Posterior cingulate gyrus (tissue), 11 donors: Measurements from ENCODE around the gene SCAND1.
A peak's percentile ranks its signal among the peaks of the same experiment; 100 is the strongest.
"Not testable (repeated sequence)": the region's sequence is repeated elsewhere in the genome, so short reads cannot be mapped to it uniquely, and the experiment has no call there.

Experiments used
- DNase-seq, 10 donors: peaks; one replicate each; pipeline versions ENCODE4 v3.0.0 to v3.0.0-alpha.2; 2020 to 2021; ENCODE audit warnings: mixed read lengths in 3 of 10
- intact Hi-C: fragments of 100-400 bp; cut with DNase I; formaldehyde crosslinking; loops from one replicate; pipeline ENCODE4 v1.15.1; 2023

The SCAND1 gene

DNA sequence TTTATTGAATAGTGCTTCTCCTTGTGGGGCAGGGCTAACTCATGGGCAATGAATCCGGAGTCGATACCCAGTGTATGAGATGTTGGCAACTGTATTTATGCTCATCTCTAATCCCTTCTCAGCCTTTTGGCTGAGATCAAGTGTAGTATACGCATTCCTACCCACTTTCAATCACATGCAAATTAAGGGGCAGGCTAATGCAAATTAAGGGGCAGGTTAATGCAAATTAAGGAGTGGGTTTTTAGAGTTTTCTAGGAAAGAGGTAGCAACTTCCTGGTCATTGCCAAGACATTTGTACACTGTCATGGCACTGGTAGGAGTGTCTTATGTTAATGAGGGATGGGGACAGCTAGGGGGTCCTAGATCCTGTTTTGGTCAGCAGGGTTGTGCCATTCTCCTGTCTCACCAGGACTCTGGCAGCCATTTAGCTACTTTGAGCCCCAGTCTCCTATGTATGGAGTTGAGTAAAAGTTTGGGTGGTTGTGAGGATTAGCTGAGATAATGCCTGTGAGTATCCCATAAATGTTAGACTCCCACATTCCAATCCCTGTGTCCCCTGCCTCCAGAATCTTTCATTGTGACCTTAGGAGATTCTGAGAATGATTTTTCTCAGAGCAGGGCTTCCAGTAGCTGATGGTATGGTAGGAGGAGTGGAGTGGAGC is 13.8 kb upstream of the SCAND1 start, which contains the start of gene CNBD2:
CNBD2 (plus strand) TSS at position 612 of the 662 bp plus-strand sequence. CDS start 173 bp downstream, outside the sequence.
- intact Hi-C loops: no loop called here
- no peak for DNase-seq

GRCh38 chr20:35963878-35964277 is 9.6 kb upstream of the SCAND1 start:
- intact Hi-C loops: no loop called here
- no peak for DNase-seq

DNA sequence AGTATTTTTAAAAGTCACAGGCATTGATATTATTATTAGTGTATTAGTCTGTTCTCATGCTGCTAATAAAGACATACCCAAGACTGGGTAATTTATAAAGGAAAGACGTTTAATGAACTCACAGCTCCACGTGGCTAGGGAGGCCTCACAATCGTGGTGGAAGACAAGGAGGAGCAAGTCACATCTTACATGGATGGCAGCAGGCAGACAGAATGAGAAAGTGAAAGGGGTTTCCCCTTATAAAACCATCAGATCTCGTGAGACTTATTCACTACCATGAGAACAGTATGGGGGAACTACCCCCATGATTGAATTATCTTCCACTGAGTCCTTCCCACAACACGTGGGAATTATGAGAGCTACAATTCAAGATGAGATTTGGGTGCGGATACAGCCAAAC is 5.0 kb upstream of the SCAND1 start:
- intact Hi-C loops: loop anchor here (10.0 kb wide), 1 partner anchor 106 kb away; no protein-coding TSS in a partner anchor
- DNase-seq: not testable (repeated sequence)

DNA sequence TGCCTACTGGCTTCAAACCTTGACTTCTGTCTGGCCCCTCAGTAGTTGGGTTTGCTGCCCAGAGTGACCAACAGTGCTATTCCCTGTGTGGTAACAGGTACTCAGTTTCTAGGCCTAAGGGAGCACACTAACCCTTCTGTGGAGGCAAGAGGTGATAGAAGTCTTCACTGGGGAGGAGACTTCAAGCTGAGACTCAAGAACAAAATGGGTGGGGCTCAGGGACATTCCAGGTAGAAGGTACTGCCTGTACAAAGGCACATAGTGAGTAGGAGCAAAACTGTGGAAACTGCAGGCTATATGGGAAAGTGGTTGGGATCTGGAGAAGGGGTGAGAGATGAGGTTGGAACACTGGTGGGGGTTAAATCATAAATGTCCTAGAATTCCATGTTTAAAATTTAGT is 2.3 kb upstream of the SCAND1 start:
- intact Hi-C loops: loop anchor here (10.0 kb wide), 1 partner anchor 108 kb away; no protein-coding TSS in a partner anchor
- DNase-seq: no peak

GRCh38 chr20:35954907-35955251 is 577 bp upstream of the SCAND1 start:
- intact Hi-C loops: loop anchor here (10.0 kb wide), 1 partner anchor 110 kb away; no protein-coding TSS in a partner anchor
- DNase-seq: no peak

- intact Hi-C loops: loop anchor here (10.0 kb wide), 1 partner anchor 111 kb away; no protein-coding TSS in a partner anchor
- DNase-seq: peak; percentile 24 to 90 (median 37)
Observed at GRCh38 chr20:35953387-35954199, 709 bp downstream of the SCAND1 start.

DNA sequence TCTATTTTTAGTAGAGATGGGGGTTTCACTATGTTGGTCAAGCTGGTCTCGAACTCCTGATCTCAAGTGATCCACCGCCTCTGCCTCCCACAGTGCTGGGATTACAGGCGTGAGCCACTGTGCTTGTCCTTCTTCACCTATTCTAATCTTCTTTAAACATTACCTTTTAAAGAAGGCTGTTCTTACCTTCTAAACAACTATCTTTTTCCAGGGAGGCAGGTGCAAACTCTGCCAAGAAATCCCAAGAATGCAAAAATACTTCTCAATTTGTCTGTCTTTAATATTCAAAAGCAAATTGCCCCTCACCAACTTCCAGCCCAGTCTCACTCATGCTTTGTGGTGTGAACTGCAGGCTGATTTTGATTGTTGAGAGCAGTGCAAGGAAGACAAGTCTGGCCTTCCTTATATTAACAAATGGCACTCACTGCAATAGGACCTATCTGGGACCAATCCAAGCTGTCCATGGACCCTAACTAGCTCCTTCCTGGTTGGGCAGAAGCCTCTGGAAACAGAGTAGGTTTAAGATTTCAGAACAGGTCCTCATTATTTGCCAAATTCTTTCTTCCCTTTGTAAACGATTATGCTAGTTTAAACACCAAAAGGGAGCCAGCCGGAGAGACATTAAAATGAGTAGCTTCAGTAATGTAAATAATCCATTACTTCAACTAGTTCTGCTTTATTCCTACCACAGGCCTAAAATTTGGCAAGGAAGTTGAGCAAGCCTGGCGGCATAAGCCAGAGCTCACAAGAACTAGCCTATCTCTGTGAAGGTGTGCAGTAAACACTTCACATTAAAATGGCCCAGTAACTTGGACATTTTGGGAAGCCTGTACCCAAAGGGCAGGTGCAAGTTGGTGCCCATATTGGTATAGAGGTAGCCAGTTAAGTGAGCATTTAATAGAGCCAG is 1.6 kb downstream of the SCAND1 start:
- intact Hi-C loops: loop anchor here (10.0 kb wide), 1 partner anchor 112 kb away; no protein-coding TSS in a partner anchor
- no peak for DNase-seq

GRCh38 chr20:35952080-35952479 is 2.2 kb downstream of the SCAND1 start:
- intact Hi-C loops: loop anchor here (10.0 kb wide), 1 partner anchor 113 kb away; no protein-coding TSS in a partner anchor
- not testable (repeated sequence) for DNase-seq

- no peak for DNase-seq
- intact Hi-C loops: loop anchor here (10.0 kb wide), 1 partner anchor 115 kb away; no protein-coding TSS in a partner anchor
Observed at GRCh38 chr20:35950093-35950492, 4.2 kb downstream of the SCAND1 start.

GRCh38 chr20:35947907-35948306 is 6.4 kb downstream of the SCAND1 start:
- intact Hi-C loops: no loop called here
- no peak for DNase-seq

DNA sequence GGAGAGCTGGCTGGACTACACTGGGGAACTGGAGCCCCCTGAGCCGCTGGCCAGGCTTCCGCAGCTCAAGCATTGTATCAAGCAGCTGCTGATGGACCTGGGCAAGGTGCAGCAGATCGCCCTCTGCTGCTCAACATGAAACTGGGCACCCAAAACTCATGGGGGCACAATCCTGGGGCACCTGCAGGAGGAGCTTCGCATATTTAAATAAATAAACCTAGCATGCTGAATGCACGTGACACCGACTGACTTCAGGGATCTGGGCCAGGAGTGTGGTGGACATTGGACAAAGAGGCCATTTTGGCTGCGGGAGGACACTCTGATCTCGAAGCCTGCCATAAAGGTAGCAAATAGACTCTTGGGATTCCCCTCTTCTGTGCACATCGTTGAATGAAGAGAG is 6.8 kb downstream of the SCAND1 start:
- no peak for DNase-seq
- intact Hi-C loops: no loop called here

DNA sequence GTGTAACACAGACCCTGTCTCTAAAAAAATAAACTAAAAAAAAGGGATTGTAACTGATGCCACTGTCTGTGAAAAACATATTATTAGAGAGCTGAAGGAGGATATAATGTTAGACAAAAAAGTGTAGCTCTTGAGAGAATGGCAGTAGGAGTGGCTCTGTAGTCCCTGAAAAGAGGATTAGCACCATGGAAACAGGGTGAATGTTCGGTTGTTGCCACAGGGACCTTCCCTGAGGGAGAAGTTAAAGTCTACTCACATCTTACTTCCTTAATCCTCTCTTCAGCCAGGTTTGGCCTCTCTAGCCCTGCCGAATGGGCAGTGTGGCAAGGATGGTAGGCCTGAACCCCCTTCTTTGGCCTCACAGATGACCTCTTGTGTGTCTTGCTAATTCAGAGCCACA is 12.1 kb downstream of the SCAND1 start:
- DNase-seq: no peak
- intact Hi-C loops: no loop called here

DNA sequence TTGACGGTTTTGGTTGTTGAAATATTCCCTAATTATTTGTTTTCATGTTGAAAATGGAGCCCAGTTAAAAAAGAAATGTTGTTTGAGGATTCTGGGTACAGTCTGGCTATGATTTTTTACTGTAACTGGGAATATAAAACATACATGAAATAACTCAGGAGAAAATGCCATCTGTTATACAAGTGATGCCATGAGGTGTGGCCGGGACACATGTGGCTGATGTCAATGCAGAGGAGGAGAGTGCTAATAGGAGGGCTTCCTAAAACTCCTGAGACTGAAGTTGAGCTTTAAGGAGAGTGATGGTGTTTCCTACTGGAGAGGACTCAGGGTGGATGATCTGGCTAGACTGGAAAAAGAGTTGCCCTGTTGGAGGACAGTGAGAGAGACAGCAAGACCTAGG is 12.7 kb downstream of the SCAND1 start:
- intact Hi-C loops: no loop called here
- no peak for DNase-seq

GRCh38 chr20:35939264-35939663 is 15.0 kb downstream of the SCAND1 start:
- intact Hi-C loops: no loop called here
- DNase-seq: no peak

DNA sequence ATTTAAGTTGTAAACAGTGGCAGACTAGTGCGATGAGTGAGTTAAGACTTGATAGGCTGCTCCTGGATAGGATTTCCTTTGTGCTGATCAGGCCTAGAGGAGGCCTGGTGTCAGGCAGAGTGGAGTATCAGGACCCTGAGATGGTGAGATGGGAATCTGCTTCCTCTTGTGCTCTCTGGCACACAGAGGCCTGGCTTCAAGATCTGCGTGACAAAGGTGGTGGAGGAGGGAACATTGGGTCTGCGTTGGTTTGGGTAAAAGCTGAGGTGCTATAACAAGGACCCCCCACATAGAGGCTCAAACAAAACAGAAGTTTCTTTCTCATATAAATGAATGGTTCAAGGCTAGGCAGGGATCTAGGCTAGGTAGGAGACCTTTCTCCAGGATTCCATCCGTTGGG is 20.3 kb downstream of the SCAND1 start:
- no peak for DNase-seq
- intact Hi-C loops: no loop called here

DNA sequence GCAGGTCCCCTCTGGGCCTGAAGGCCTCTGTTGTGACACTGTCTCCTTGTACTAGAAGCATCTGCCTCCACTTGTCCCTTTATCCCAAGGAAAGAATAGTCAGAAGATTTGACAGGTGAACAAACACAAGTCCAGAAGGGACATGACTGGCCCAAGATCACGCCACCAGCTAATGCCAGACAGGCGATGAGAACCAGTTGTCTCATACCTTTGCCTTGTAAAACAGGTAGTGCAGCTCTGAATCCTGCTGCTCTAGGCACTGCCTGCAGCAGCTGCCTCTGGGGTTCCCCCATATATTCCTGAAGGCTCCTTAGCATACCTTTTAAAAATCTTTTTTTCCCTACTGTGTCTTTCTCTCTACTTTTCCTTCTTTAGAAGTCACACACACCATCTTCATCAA is 25.0 kb downstream of the SCAND1 start:
- intact Hi-C loops: no loop called here
- DNase-seq: no peak

- intact Hi-C loops: no loop called here
- no peak for DNase-seq
Observed at GRCh38 chr20:35920523-35920922, 33.8 kb downstream of the SCAND1 start.

- intact Hi-C loops: no loop called here
- DNase-seq: no peak
Observed at GRCh38 chr20:35918021-35918420, 36.3 kb downstream of the SCAND1 start.

DNA sequence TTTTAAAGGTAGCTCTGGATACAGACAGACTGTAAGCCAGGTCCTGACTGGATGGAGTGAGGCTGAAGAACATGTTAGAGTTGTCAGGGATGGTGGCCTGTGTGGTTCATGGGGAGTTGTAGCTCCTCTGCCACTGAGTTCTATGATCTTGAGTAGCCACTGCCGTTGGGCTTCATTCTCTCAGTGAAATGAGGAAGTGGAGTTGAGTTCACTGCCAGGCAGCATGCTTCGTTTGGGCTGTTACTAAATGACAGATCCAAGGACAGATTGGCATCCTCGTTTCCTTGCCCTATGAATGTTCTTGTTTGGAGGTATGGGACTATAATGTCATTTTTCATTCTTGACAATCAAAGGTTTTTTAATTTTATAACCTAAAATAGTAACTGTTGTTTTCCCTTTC is 37.2 kb downstream of the SCAND1 start:
- DNase-seq: no peak
- intact Hi-C loops: no loop called here

DNA sequence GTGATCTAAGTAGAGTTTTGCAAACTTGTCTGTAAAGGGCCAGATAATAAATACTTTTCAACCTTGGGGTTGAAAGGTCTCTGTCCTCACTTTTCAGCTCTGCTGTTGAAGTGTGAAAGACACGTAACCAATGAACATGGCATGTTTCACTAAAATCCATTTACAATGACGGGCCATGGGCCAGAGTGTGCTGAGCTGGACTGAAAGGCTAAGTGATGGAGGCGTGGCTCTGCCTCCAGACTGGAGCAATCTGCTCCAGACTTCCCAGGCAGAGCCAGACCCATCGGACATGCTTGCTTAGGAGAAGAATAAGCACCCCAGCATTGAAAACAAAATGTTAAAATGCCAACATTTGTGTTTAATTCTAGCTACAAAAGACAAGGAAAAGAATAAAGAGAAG is 41.4 kb downstream of the SCAND1 start:
- peak in 1 of 10 donors; percentile 21 for DNase-seq
- intact Hi-C loops: no loop called here

DNA sequence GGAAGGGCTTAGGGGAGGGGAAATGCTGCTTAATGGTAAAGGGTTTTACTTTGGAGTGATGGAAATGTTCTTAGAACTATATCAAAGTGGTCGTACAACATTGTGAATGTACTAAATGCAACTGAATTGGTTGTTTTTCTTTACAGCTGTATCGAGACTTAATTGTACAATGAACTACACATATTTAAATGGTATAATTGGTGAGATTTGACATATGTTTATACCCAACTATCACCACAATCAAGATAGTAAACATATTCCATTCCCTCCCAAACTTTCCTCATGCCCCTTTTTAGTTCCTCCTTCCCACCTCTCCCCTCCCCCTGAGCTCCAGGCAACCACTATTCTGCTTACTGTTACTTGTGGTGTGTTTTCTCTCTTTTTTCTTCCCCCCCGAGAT is 44.0 kb downstream of the SCAND1 start:
- no peak for DNase-seq
- intact Hi-C loops: no loop called here
